Uterus (tissue), 2 donors: Measurements from ENCODE around the gene CEP72.

Source experiments
- CTCF ChIP-seq, 4 experiments: fragments of 200-600 bp in 2 of 4; fragments of 450-650 bp in 2 of 4; sonication (generic) in 2 of 4; IDR thresholded peaks; one replicate each; pipeline ENCODE4 v1.5.1; 2016 to 2019; ENCODE audit warnings: antibody characterized with exemption in 4 of 4, mild to moderate bottlenecking in 2 of 4, moderate library complexity in 1 of 4
- POLR2A ChIP-seq, 2 donors: fragments of 450-650 bp; IDR thresholded peaks; one replicate each; pipeline ENCODE4 v1.6.1; 2016; ENCODE audit warnings: antibody characterized with exemption in 2 of 2, mild to moderate bottlenecking in 1 of 2, moderate library complexity in 1 of 2

GRCh38 chr5:636951-637350 is 24.8 kb downstream of the CEP72 start:
- no peak for TF ChIP-seq POLR2A (IDR thresholded peaks at IDR 0.05)
- TF ChIP-seq CTCF (IDR thresholded peaks at IDR 0.05) = no peak
